GM12878 (cell line): ENCODE results near the gene PCTP. TPM values are rescaled to one million over a fixed set of nuclear protein-coding genes. Genes with fewer than 3 reads are reported as not detected.

Experiments
- ATAC-seq: fragments of 200-7000 bp; cut with Tn5 transposase; 3 replicates; pipeline ENCODE4 v1.9.1; 2020; ENCODE audit warnings: mild to moderate bottlenecking, moderate library complexity
- BruUV-seq: library from RNA; stranded (reverse); fragments of 400-500 nt; replicated peaks from 2 replicates; lab custom pipeline; 2021; lab: Mats Ljungman, UMichigan
- CTCF ChIA-PET: fragments of 300-600 bp; sonication (Branson Sonifier 250); formaldehyde crosslinking; extraction: SDS; loops from one replicate; lab custom pipeline; 2021; ENCODE audit warnings: inconsistent platforms; lab: Yijun Ruan, JAX
- POLR2A ChIA-PET: fragments of 350-600 bp; formaldehyde crosslinking; extraction: SDS; loops from one replicate; lab custom pipeline; 2021; ENCODE audit warnings: inconsistent platforms; lab: Charles Lee
- RAD21 ChIA-PET: fragments of 300-600 bp; sonication (Branson Sonifier 250); formaldehyde crosslinking; loops from one replicate; lab custom pipeline; 2023; ENCODE audit warnings: antibody characterized with exemption; ENCODE audit not compliant: unreplicated experiment; lab: Charles Lee
- SMC1A ChIA-PET: fragments of 300-600 bp; sonication (Branson Sonifier 250); formaldehyde crosslinking; loops from one replicate; lab custom pipeline; 2023; ENCODE audit not compliant: unreplicated experiment, uncharacterized antibody; lab: Charles Lee
- DNase-seq: peaks from one replicate; pipeline ENCODE4 v3.0.0-alpha.2; 2011; ENCODE audit warnings: low read depth, low spot score
- FAIRE-seq: peaks from 3 replicates; lab custom pipeline; 2011; peaks lifted over from hg19 to GRCh38; lab: Jason Lieb, UNC
- H2AFZ ChIP-seq: 2 replicates; pipeline ENCODE4 v1.6.0; 2011; ENCODE audit warnings: low read depth, low read length, control low read depth; ENCODE audit not compliant: control insufficient read depth
- H3K27ac ChIP-seq: 2 replicates; pipeline ENCODE4 v1.5.1; 2011; ENCODE audit warnings: control low read depth; ENCODE audit not compliant: control insufficient read depth, insufficient read depth
- H3K27me3 ChIP-seq, 2 experiments: replicated peaks in 1 of 2; 2 replicates each; pipeline versions ENCODE4 v1.6.0 to v1.6.1; 2011; ENCODE audit warnings: low read length in 1 of 2; ENCODE audit not compliant: control insufficient read depth in 2 of 2, insufficient read depth in 2 of 2
- H3K36me3 ChIP-seq, 2 experiments: 2 replicates each; pipeline ENCODE4 v1.5.1; 2011; ENCODE audit warnings: low read length in 1 of 2; ENCODE audit not compliant: control insufficient read depth in 2 of 2, insufficient read depth in 2 of 2
- H3K4me1 ChIP-seq: 2 replicates; pipeline ENCODE4 v1.6.1; 2011; ENCODE audit warnings: mild to moderate bottlenecking, low read length, moderate library complexity, mixed read lengths; ENCODE audit not compliant: control insufficient read depth, insufficient read depth
- H3K4me2 ChIP-seq: 2 replicates; pipeline ENCODE4 v1.6.0; 2011; ENCODE audit warnings: control low read depth; ENCODE audit not compliant: control insufficient read depth, insufficient read depth
- H3K4me3 ChIP-seq: fragments of 200-600 bp; sonication (generic); 2 replicates; pipeline ENCODE4 v1.5.1; 2016
- H3K79me2 ChIP-seq: 2 replicates; pipeline ENCODE4 v1.6.0; 2011; ENCODE audit warnings: low read length; ENCODE audit not compliant: control insufficient read depth, insufficient read depth
- H3K9ac ChIP-seq: 2 replicates; pipeline ENCODE4 v1.8.0; 2011; ENCODE audit warnings: low read length, control low read depth, mixed read lengths; ENCODE audit not compliant: control insufficient read depth, insufficient read depth
- H3K9me3 ChIP-seq: replicated peaks from 3 replicates; pipeline ENCODE4 v1.5.1; 2011; ENCODE audit warnings: mild to moderate bottlenecking, low read length; ENCODE audit not compliant: control insufficient read depth, insufficient read depth
- H4K20me1 ChIP-seq: 2 replicates; pipeline ENCODE4 v1.6.0; 2011; ENCODE audit not compliant: control insufficient read depth, insufficient read depth
- CBFB ChIP-seq: IDR thresholded peaks from 2 replicates; pipeline ENCODE4 v1.6.1; 2016; ENCODE audit warnings: antibody characterized with exemption, low read depth
- CBX3 ChIP-seq: fragments of 200-600 bp; sonication (generic); IDR thresholded peaks from 2 replicates; pipeline ENCODE4 v1.6.1; 2016; ENCODE audit warnings: low read depth, borderline replicate concordance
- IRF3 ChIP-seq: fragments of 450-650 bp; IDR thresholded peaks from 2 replicates; pipeline ENCODE4 v1.6.1; 2014; ENCODE audit warnings: mild to moderate bottlenecking
- KLF5 ChIP-seq: fragments of 450-650 bp; IDR thresholded peaks from 2 replicates; pipeline ENCODE4 v1.6.1; 2014; ENCODE audit warnings: mild to moderate bottlenecking; ENCODE audit not compliant: partially characterized antibody
- MTA3 ChIP-seq: IDR thresholded peaks from 2 replicates; pipeline ENCODE4 v1.6.1; 2012; ENCODE audit warnings: low read length, inconsistent platforms, borderline replicate concordance
- NFYB ChIP-seq: IDR thresholded peaks from 2 replicates; pipeline ENCODE4 v1.6.1; 2011; ENCODE audit warnings: low read depth, mild to moderate bottlenecking, low read length, improper control_type of control experiment, moderate library complexity; ENCODE audit not compliant: insufficient read depth
- SMAD5 ChIP-seq: IDR thresholded peaks from 2 replicates; pipeline ENCODE4 v1.6.1; 2016; ENCODE audit warnings: antibody characterized with exemption, low read depth
- SREBF2 ChIP-seq: IDR thresholded peaks from 2 replicates; pipeline ENCODE4 v1.6.1; 2012; ENCODE audit warnings: mild to moderate bottlenecking, low read length
- TCF7 ChIP-seq: IDR thresholded peaks from 2 replicates; pipeline ENCODE4 v1.6.1; 2014; ENCODE audit warnings: antibody characterized with exemption, borderline replicate concordance
- USF2 ChIP-seq: IDR thresholded peaks from 2 replicates; pipeline ENCODE4 v1.6.1; 2011; ENCODE audit warnings: low read depth, low read length, improper control_type of control experiment, borderline replicate concordance
- ZBTB4 ChIP-seq: fragments of 450-650 bp; formaldehyde crosslinking; IDR thresholded peaks from 2 replicates; pipeline ENCODE4 v1.4.0; 2022; ENCODE audit warnings: mild to moderate bottlenecking, moderate library complexity
- ZNF592 ChIP-seq: fragments of 450-650 bp; IDR thresholded peaks from 2 replicates; pipeline ENCODE4 v1.6.1; 2017; ENCODE audit warnings: mild to moderate bottlenecking, moderate library complexity
- WGBS: methylation state at CpG from one replicate; pipeline ENCODE4 v1.1.6; 2016; ENCODE audit warnings: low lambda C conversion rate; ENCODE audit not compliant: insufficient replicate concordance, insufficient coverage; ENCODE audit errors: missing lambda C conversion rate; 5-methylcytosine and 5-hydroxymethylcytosine counted together
- in situ Hi-C: fragments of 300-500 bp; cut with MboI; formaldehyde crosslinking; loops from 9 replicates; pipeline ENCODE4 v1.14.3; 2018; ENCODE audit warnings: mixed read lengths
- intact Hi-C: fragments of 100-400 bp; cut with micrococcal nuclease; formaldehyde crosslinking; loops from one replicate; pipeline ENCODE4 v1.14.2; 2022; ENCODE audit not compliant: unreplicated experiment
- polyA plus RNA-seq, 11 experiments: library from polyadenylated mRNA; depleted of rRNA in 4 of 11; unstranded in 6 of 11; stranded (reverse) in 5 of 11; fragments of >200 nt; fragmentation: Nextera tagmentation in 4 of 11; fragmentation: Illumina TruSeq in 1 of 11; extraction: Ambion mirVana in 4 of 11; extraction: Trizol in 1 of 11; gene quantifications; 1 replicate in 1 of 11; 2 replicates in 10 of 11; pipeline versions ENCODE4 v1.2.1 to v1.2.3, GENCODE V29; 2011 to 2016; ENCODE audit warnings: inconsistent platforms in 2 of 11, missing spikeins in 2 of 11, low read depth in 1 of 11
- total RNA-seq, 4 experiments: library from RNA; depleted of rRNA in 3 of 4; stranded (reverse); fragments of >200 nt in 3 of 4; fragmentation: Illumina TruSeq in 1 of 4; extraction: Trizol in 1 of 4; gene quantifications; 2 replicates each; pipeline versions ENCODE4 v1.2.1 to v1.2.3, GENCODE V29; 2013 to 2021

The PCTP gene
- total and polyA plus RNA-seq, 10 of the 15 experiments (the other 5 are each of a cell fraction or from before 2014, with no cell fraction given): 1.4 to 26.8 (median 3.7) TPM

GRCh38 chr17:55727275-55727674 lies 23.6 kb upstream of the PCTP start:
- H3K9ac ChIP-seq: no peak overlapping the region
- H3K9me3 ChIP-seq: no peaks in the 10 kb centered on the region
- no TSS peak for BruUV-seq
- CTCF ChIA-PET: interaction anchor here (0.9 kb wide), 2 partner anchors 10 to 34 kb away, joined by 3 read pairs; no protein-coding TSS in a partner anchor
- SMC1A ChIA-PET: no interaction called here
- in situ Hi-C loops (no loop called here), intact Hi-C loops (no loop called here)
- no peak overlapping the region for H2AFZ ChIP-seq
- no peak for DNase-seq
- POLR2A ChIA-PET: no interaction called here
- H3K79me2 ChIP-seq: no peaks in the 10 kb centered on the region
- ATAC-seq: no peak
- H4K20me1 ChIP-seq: no peaks in the 10 kb centered on the region
- no peak overlapping the region for H3K4me3 ChIP-seq
- no peaks in the 10 kb centered on the region; a peak in 3 of 4 replicates for H3K27me3 ChIP-seq
- H3K4me1 ChIP-seq: no peaks in the 10 kb centered on the region
- no peak overlapping the region for H3K4me2 ChIP-seq
- no peaks in the 10 kb centered on the region for H3K36me3 ChIP-seq
- FAIRE-seq: no peak
- WGBS: 13% methylated on average over 6 of the region's 6 CpGs
- H3K27ac ChIP-seq: no peak overlapping the region
- RAD21 ChIA-PET: no interaction called here
- TF ChIP-seq ZNF592 (no peak), NFYB (no peak), CBFB (no peak), MTA3 (no peak), KLF5 (no peak), SMAD5 (no peak), USF2 (no peak), ZBTB4 (no peak), TCF7 (no peak), SREBF2 (no peak), CBX3 (no peak), IRF3 (no peak)
